NT2/D1 (cell line): Measurements from ENCODE around the gene CERS6.

Source experiments
- DNase-seq: peaks from one replicate; pipeline ENCODE4 v3.0.0-alpha.2; 2011; ENCODE audit warnings: low read depth, low spot score
- H3K27me3 ChIP-seq: 2 replicates; pipeline ENCODE4 v1.6.0; 2011; ENCODE audit warnings: mild to moderate bottlenecking; ENCODE audit not compliant: insufficient read length, insufficient read depth
- H3K36me3 ChIP-seq: 2 replicates; pipeline ENCODE4 v1.6.1; 2011; ENCODE audit warnings: mild to moderate bottlenecking, low read length, mixed read lengths; ENCODE audit not compliant: insufficient read depth, insufficient read length
- H3K4me1 ChIP-seq: 2 replicates; pipeline ENCODE4 v1.5.1; 2011; ENCODE audit not compliant: insufficient read depth, insufficient read length
- H3K4me3 ChIP-seq: 2 replicates; pipeline ENCODE4 v1.5.1; 2011; ENCODE audit warnings: low read depth; ENCODE audit not compliant: insufficient read length
- H3K9ac ChIP-seq: 2 replicates; pipeline ENCODE4 v1.6.0; 2011; ENCODE audit warnings: low read depth; ENCODE audit not compliant: insufficient read length
- H3K9me3 ChIP-seq: 2 replicates; pipeline ENCODE4 v1.5.1; 2011; ENCODE audit warnings: mild to moderate bottlenecking, low read length; ENCODE audit not compliant: insufficient read depth
- SUZ12 ChIP-seq: IDR thresholded peaks from 2 replicates; pipeline ENCODE4 v1.6.1; 2011; ENCODE audit not compliant: insufficient read length, insufficient read depth; ENCODE audit errors: extremely low read depth
- YY1 ChIP-seq: IDR thresholded peaks from 2 replicates; pipeline ENCODE4 v1.6.1; 2011; ENCODE audit not compliant: insufficient read length, insufficient read depth
- ZNF274 ChIP-seq: IDR thresholded peaks from 2 replicates; pipeline ENCODE4 v1.6.1; 2011; ENCODE audit warnings: mild to moderate bottlenecking, low read depth, low read length

CERS6 gene

GRCh38 chr2:168589236-168590211 lies 133.5 kb downstream of the CERS6 start:
- Histone ChIP-seq H3K36me3 (no peaks in the 10 kb centered on the region), H3K9me3 (no peaks in the 10 kb centered on the region), H3K9ac (no peak overlapping the region), H3K4me1 (no peaks in the 10 kb centered on the region), H3K27me3 (no peaks in the 10 kb centered on the region), H3K4me3 (no peak overlapping the region)
- DNase-seq: peak; percentile 6
- TF ChIP-seq SUZ12: no peak
- no peak for TF ChIP-seq YY1
- no peak for TF ChIP-seq ZNF274

- Histone ChIP-seq H3K9ac (no peak overlapping the region), H3K36me3 (no peaks in the 10 kb centered on the region), H3K27me3 (no peaks in the 10 kb centered on the region), H3K4me1 (no peaks in the 10 kb centered on the region), H3K4me3 (no peak overlapping the region), H3K9me3 (no peaks in the 10 kb centered on the region)
- DNase-seq: no peak
- TF ChIP-seq YY1 (no peak), ZNF274 (no peak), SUZ12 (no peak)
Observed at GRCh38 chr2:168592181-168592831, 136.2 kb downstream of the CERS6 start.

- Histone ChIP-seq H3K4me1 (no peaks in the 10 kb centered on the region), H3K36me3 (no peaks in the 10 kb centered on the region)
- TF ChIP-seq YY1: no peak
- no peak for TF ChIP-seq SUZ12
- no peak for TF ChIP-seq ZNF274
Observed at GRCh38 chr2:168593713-168594112, 137.6 kb downstream of the CERS6 start.

GRCh38 chr2:168594778-168595177 lies 138.7 kb downstream of the CERS6 start:
- no peak overlapping the region for H3K9ac ChIP-seq
- H3K4me1 ChIP-seq: no peaks in the 10 kb centered on the region
- H3K9me3 ChIP-seq: no peaks in the 10 kb centered on the region
- no peak for DNase-seq
- TF ChIP-seq SUZ12 (no peak), YY1 (no peak), ZNF274 (no peak)
- no peaks in the 10 kb centered on the region for H3K36me3 ChIP-seq
- no peaks in the 10 kb centered on the region for H3K27me3 ChIP-seq
- H3K4me3 ChIP-seq: no peak overlapping the region

More at GRCh38 chr2:168593713-168594112, 137.6 kb downstream of the CERS6 start:
- Histone ChIP-seq H3K9ac (no peak overlapping the region), H3K4me3 (no peak overlapping the region), H3K27me3 (no peaks in the 10 kb centered on the region), H3K9me3 (no peaks in the 10 kb centered on the region)
- no peak for DNase-seq

GRCh38 chr2:168596881-168597655 lies 141.0 kb downstream of the CERS6 start:
- H3K9me3 ChIP-seq: no peaks in the 10 kb centered on the region
- H3K9ac ChIP-seq: no peak overlapping the region
- no peak for DNase-seq

GRCh38 chr2:168599738-168600137 lies 143.7 kb downstream of the CERS6 start:
- no peak for TF ChIP-seq YY1
- TF ChIP-seq SUZ12: no peak
- no peak for TF ChIP-seq ZNF274
- H3K4me1 ChIP-seq: no peaks in the 10 kb centered on the region

More at GRCh38 chr2:168596881-168597655, 141.0 kb downstream of the CERS6 start:
- Histone ChIP-seq H3K4me3 (no peak overlapping the region), H3K36me3 (no peaks in the 10 kb centered on the region), H3K4me1 (no peaks in the 10 kb centered on the region), H3K27me3 (no peaks in the 10 kb centered on the region)
- no peak for TF ChIP-seq ZNF274
- no peak for TF ChIP-seq YY1
- TF ChIP-seq SUZ12: no peak

GRCh38 chr2:168600949-168601348 lies 144.9 kb downstream of the CERS6 start:
- Histone ChIP-seq H3K27me3 (no peaks in the 10 kb centered on the region), H3K9me3 (peaks cover 18% of the 10 kb centered on the region; the same call in 1 of the 2 replicates), H3K4me3 (no peak overlapping the region), H3K36me3 (peaks cover 2% of the 10 kb centered on the region), H3K4me1 (no peaks in the 10 kb centered on the region), H3K9ac (no peak overlapping the region)
- DNase-seq: no peak
- TF ChIP-seq SUZ12 (no peak), ZNF274 (no peak), YY1 (no peak)

More at GRCh38 chr2:168599738-168600137, 143.7 kb downstream of the CERS6 start:
- no peak for DNase-seq
- peaks cover 5% of the 10 kb centered on the region; the same call in 1 of the 2 replicates for H3K9me3 ChIP-seq
- H3K27me3 ChIP-seq: no peaks in the 10 kb centered on the region
- no peak overlapping the region for H3K9ac ChIP-seq
- H3K4me3 ChIP-seq: no peak overlapping the region
- H3K36me3 ChIP-seq: no peaks in the 10 kb centered on the region
